Activated B cell treated with CpG ODN at 0.5 μM for 24 hours (primary cell): ENCODE results near the gene CRTC3. TPM values are rescaled to one million over a fixed set of nuclear protein-coding genes. Genes with fewer than 3 reads are reported as not detected.

Experiments
- ATAC-seq: fragments of 200-7000 bp; cut with Tn5 transposase; one replicate; pipeline ENCODE4 v1.10.0; 2021; ENCODE audit warnings: low read depth, mild to moderate bottlenecking, moderate library complexity
- CTCF ChIA-PET: fragments of 350-600 bp; sonication (Branson Sonifier 250); formaldehyde crosslinking; loops from one replicate; lab custom pipeline; 2021; ENCODE audit warnings: antibody characterized with exemption; lab: Charles Lee
- POLR2A ChIA-PET: fragments of 350-600 bp; sonication (Branson Sonifier 250); formaldehyde crosslinking; loops from one replicate; lab custom pipeline; 2021; ENCODE audit warnings: antibody characterized with exemption; lab: Charles Lee
- DNase-seq: peaks from one replicate; pipeline ENCODE4 v3.0.0; 2022
- H3K27ac Mint-ChIP-seq: one replicate; pipeline ENCODE4 v1.8.0; 2020; ENCODE audit warnings: mixed read lengths
- H3K27me3 Mint-ChIP-seq: one replicate; pipeline ENCODE4 v1.8.0; 2021; ENCODE audit warnings: mixed read lengths
- H3K36me3 Mint-ChIP-seq: one replicate; pipeline ENCODE4 v1.8.0; 2021; ENCODE audit warnings: low read depth, mixed read lengths
- H3K4me1 Mint-ChIP-seq: one replicate; pipeline ENCODE4 v1.8.0; 2021; ENCODE audit warnings: mixed read lengths
- H3K4me3 Mint-ChIP-seq: one replicate; pipeline ENCODE4 v1.8.0; 2020; ENCODE audit warnings: mild to moderate bottlenecking, mixed read lengths
- H3K9me3 Mint-ChIP-seq: one replicate; pipeline ENCODE4 v1.8.0; 2020; ENCODE audit warnings: mixed read lengths
- CTCF ChIP-seq: fragments of 200-600 bp; IDR thresholded peaks from one replicate; pipeline ENCODE4 v1.8.0; 2022; ENCODE audit warnings: antibody characterized with exemption, mild to moderate bottlenecking
- intact Hi-C: fragments of 100-400 bp; cut with micrococcal nuclease; formaldehyde crosslinking; loops from one replicate; pipeline ENCODE4 v1.15.1; 2024
- total RNA-seq: library from RNA; stranded (reverse); gene quantifications from 2 replicates; pipeline ENCODE4 v1.2.3, GENCODE V29; 2022

The CRTC3 gene
- total RNA-seq, 1 donor from 2014 or later = 65.0 TPM

- ATAC-seq (no peak), DNase-seq (no peak)
- no peaks in the 10 kb centered on the region for H3K9me3 Mint-ChIP-seq
- ChIA-PET CTCF (no interaction called here), POLR2A (no interaction called here)
- H3K4me1 Mint-ChIP-seq = no peaks in the 10 kb centered on the region
- intact Hi-C loops = loop anchor here (5.0 to 10.0 kb wide), 2 partner anchors 50 to 392 kb away; no protein-coding TSS in a partner anchor
- peaks cover 87% of the 10 kb centered on the region for H3K36me3 Mint-ChIP-seq
- H3K27ac Mint-ChIP-seq = no peak overlapping the region
- H3K4me3 Mint-ChIP-seq = no peak overlapping the region
- TF ChIP-seq CTCF = no peak
- no peaks in the 10 kb centered on the region for H3K27me3 Mint-ChIP-seq
Measured at GRCh38 chr15:90495067-90495466, 34.7 kb upstream of the CRTC3 start.

- DNase-seq (no peak), ATAC-seq (no peak)
- CTCF ChIA-PET = interaction anchor here (1.3 kb wide), 2 partner anchors 10 to 102 kb away, joined by 3 to 10 read pairs; no protein-coding TSS in a partner anchor
- POLR2A ChIA-PET = no interaction called here
- no peak overlapping the region for H3K27ac Mint-ChIP-seq
- H3K27me3 Mint-ChIP-seq = no peaks in the 10 kb centered on the region
- intact Hi-C loops = loop anchor here (5.0 to 10.0 kb wide), 2 partner anchors 52 to 391 kb away; no protein-coding TSS in a partner anchor
- H3K9me3 Mint-ChIP-seq = no peaks in the 10 kb centered on the region
- no peak for TF ChIP-seq CTCF
- no peaks in the 10 kb centered on the region for H3K4me1 Mint-ChIP-seq
- no peak overlapping the region for H3K4me3 Mint-ChIP-seq
- H3K36me3 Mint-ChIP-seq = peaks cover 91% of the 10 kb centered on the region
Measured at GRCh38 chr15:90496791-90497190, 32.9 kb upstream of the CRTC3 start.

- no peaks in the 10 kb centered on the region for H3K27me3 Mint-ChIP-seq
- intact Hi-C loops = loop anchor here (5.0 to 10.0 kb wide), 2 partner anchors 53 to 390 kb away; no protein-coding TSS in a partner anchor
- ChIA-PET CTCF (interaction anchor here (0.9 to 1.3 kb wide), 3 partner anchors 10 to 106 kb away, joined by 3 to 10 read pairs (median 3); no protein-coding TSS in a partner anchor), POLR2A (interaction anchor here (1.2 kb wide), 1 partner anchor 34 kb away, joined by 3 read pairs; no protein-coding TSS in a partner anchor)
- H3K27ac Mint-ChIP-seq = no peak overlapping the region
- H3K36me3 Mint-ChIP-seq = peaks cover 91% of the 10 kb centered on the region
- no peak overlapping the region for H3K4me3 Mint-ChIP-seq
- DNase-seq = no peak
- H3K4me1 Mint-ChIP-seq = no peaks in the 10 kb centered on the region
- TF ChIP-seq CTCF = no peak
- ATAC-seq = no peak
- H3K9me3 Mint-ChIP-seq = no peaks in the 10 kb centered on the region
Measured at GRCh38 chr15:90497376-90497775, 32.3 kb upstream of the CRTC3 start.

- CTCF ChIA-PET = interaction anchor here (0.9 to 1.3 kb wide), 3 partner anchors 11 to 106 kb away, joined by 3 to 10 read pairs (median 3); no protein-coding TSS in a partner anchor
- TF ChIP-seq CTCF = no peak
- intact Hi-C loops = loop anchor here (5.0 to 10.0 kb wide), 2 partner anchors 53 to 389 kb away; no protein-coding TSS in a partner anchor
- POLR2A ChIA-PET = interaction anchor here (0.5 to 1.2 kb wide), 2 partner anchors 30 to 33 kb away, joined by 3 to 4 read pairs; no protein-coding TSS in a partner anchor
- ATAC-seq = no peak
- Mint-ChIP-seq H3K9me3 (no peaks in the 10 kb centered on the region), H3K36me3 (peaks cover 87% of the 10 kb centered on the region), H3K4me3 (no peak overlapping the region), H3K27me3 (no peaks in the 10 kb centered on the region), H3K27ac (no peak overlapping the region), H3K4me1 (no peaks in the 10 kb centered on the region)
- DNase-seq = no peak
Measured at GRCh38 chr15:90497912-90498311, 31.8 kb upstream of the CRTC3 start.

GRCh38 chr15:90500171-90500570, 29.6 kb upstream of the CRTC3 start:
- no peak for DNase-seq
- peaks cover 70% of the 10 kb centered on the region for H3K36me3 Mint-ChIP-seq
- POLR2A ChIA-PET = no interaction called here

More at GRCh38 chr15:90500171-90500570, 29.6 kb upstream of the CRTC3 start:
- Mint-ChIP-seq H3K27ac (no peak overlapping the region), H3K9me3 (no peaks in the 10 kb centered on the region), H3K4me1 (no peaks in the 10 kb centered on the region), H3K27me3 (no peaks in the 10 kb centered on the region), H3K4me3 (no peak overlapping the region)
- no peak for TF ChIP-seq CTCF
- CTCF ChIA-PET = interaction anchor here (1.4 to 1.7 kb wide), 2 partner anchors 30 to 119 kb away, joined by 3 to 4 read pairs; partner anchors contain the start of gene CRTC3
- ATAC-seq = no peak
- intact Hi-C loops = loop anchor here (2.0 kb wide), 1 partner anchor 29 kb away; the partner anchor contains the start of gene CRTC3
